ENCODE results near the gene LGALS7B. TPM values are rescaled to one million over a fixed set of nuclear protein-coding genes. Genes with fewer than 3 reads are reported as not detected.

LGALS7B gene
- total and polyA plus RNA-seq, 2 of the 4 experiments (the other 2 are of a cell fraction), result not detected

DNA sequence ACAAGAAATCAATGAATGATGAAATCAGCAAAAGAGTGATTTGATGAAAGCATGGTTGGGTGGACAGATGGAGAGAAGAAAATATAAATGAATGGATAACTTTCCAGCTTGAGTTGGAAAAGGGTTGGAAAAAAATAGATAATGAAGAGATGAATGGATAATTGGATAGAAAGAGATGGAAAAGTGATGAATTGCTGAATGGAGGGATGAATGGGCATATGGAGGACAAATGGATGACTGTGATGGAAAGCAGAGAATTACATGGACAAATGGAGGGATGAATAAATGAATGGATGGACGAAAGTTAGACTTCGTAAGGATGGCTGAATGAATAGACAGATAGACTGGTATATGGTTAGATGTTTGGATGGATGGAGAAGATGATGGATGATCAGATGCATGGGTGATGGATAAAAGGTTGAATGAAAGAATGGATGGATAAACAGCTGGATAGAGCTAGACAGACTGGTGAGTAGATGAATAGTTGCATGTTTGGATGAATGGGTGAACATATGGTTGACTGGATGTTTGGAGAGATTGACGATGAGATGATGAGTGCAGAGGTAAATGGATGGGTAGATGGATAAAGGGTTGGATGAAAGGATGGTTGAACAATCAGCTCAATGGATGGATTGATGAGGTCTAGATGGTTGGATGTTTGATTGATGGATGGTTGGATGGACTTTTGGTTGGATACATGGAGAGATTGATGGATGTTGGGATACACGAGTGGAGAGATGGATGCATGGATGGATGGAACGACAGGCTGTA is 11.8 kb downstream of the LGALS7B start (continued):
- no peak for TF ChIP-seq CHD1 (IDR thresholded peaks at IDR 0.05; ENCODE audit: low read depth, low read length)

DNA sequence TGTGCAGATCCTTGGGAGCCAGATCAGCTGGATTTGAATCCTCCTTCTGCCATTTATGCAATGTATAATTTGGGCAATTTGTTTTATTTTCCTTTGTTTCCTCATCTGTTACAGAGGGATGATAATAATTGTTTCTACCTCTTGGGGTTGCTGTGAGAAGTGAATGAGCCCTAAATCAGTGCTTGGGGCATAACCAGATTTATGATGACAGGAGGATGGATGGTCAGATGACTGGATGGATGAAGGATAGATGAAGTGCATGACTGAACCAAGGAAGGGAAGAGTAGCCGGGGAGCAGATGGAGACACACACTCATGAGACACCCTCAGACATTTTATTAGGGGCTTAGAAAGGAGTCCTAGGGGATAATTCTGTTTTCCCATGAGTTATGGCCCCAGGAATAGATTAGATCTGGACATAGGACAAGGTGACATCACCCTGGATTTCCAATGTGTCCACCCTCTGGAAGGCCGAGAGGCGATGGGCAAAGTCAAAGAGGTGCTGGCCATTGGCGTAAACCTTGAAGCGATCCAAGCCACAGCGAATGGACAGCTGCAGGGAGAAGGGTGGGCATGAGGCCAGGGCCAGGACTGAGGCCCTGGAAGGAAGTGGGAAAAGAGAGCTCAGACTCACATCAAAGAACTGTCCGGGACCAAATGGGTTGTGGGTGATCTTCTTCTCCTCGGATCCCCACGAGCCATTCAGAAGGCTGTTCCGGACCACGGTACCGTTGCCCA is 12.5 kb downstream of the LGALS7B start:
- H3K4ac ChIP-seq (ENCODE audit: low read depth, low read length), result no peak overlapping the region; the same call in 1 of the 2 replicates
- peaks cover 2% of the 10 kb centered on the region; the same call in 1 of the 2 replicates for H3K27me3 ChIP-seq (ENCODE audit: control insufficient read depth, insufficient read depth, low read length)
- in situ Hi-C loops (cut with MboI; ENCODE audit: low sequenced_read_pairs) (no loop called here), intact Hi-C loops (cut with micrococcal nuclease) (no loop called here), dilution Hi-C loops (cut with HindIII; ENCODE audit: low sequenced_read_pairs, unreplicated experiment) (no loop called here)
- H2AK9ac ChIP-seq (replicated peaks; ENCODE audit: low read depth, low read length, poor library complexity), result no peak overlapping the region
- H2BK15ac ChIP-seq (ENCODE audit: low read depth, low read length), result peak overlapping the region; percentile 23; the same call in 1 of the 3 replicates
- no peak overlapping the region for H3K23ac ChIP-seq (ENCODE audit: low read depth, low read length)
- H3K27ac ChIP-seq (ENCODE audit: insufficient read depth, low read length), result no peak overlapping the region
- peak overlapping the region; percentile 9; the same call in 1 of the 2 replicates for H2BK20ac ChIP-seq (ENCODE audit: low read depth, low read length)
- H2BK120ac ChIP-seq (ENCODE audit: low read depth, low read length), result peak overlapping the region; percentile 56; the same call in 1 of the 2 replicates
- ChIA-PET CTCF (no interaction called here), POLR2A (ENCODE audit: unreplicated experiment) (no interaction called here)
- DNase-seq, result no peak
- ATAC-seq (ENCODE audit: low read depth), result no peak
- no peaks in the 10 kb centered on the region for H3K79me1 ChIP-seq (ENCODE audit: low read depth in 1 of 2, low read length in 2 of 2)
- H2AK5ac ChIP-seq (ENCODE audit: low read depth, low read length), result peak overlapping the region; percentile 7; the same call in 1 of the 2 replicates
- H3K36me3 ChIP-seq (ENCODE audit: control insufficient read depth, insufficient read depth, low read length), result no peaks in the 10 kb centered on the region
- WGBS, 2 experiments (ENCODE audit: extremely low coverage in 2 of 2, insufficient read length in 1 of 2), result 82% methylated on average over 7 of the region's 12 CpGs; no CpG with 5 or more reads in 1 of the 2 experiments
- 0 out of 2 replicates have a peak, but pooled peaks cover 2% of the 10 kb centered on the region for H3K4me1 ChIP-seq (ENCODE audit: control insufficient read depth, insufficient read depth, low read length)
- no TSS peak for BruUV-seq (replicated peaks)
- no peak overlapping the region for H3K9ac ChIP-seq (ENCODE audit: low read depth, low read length)
- peaks cover 5% of the 10 kb centered on the region; the same call in 1 of the 2 replicates for H3K9me1 ChIP-seq (ENCODE audit: insufficient read depth, low read length)
- no peak overlapping the region for H3K56ac ChIP-seq (ENCODE audit: extremely low read depth, insufficient read depth, low read length)
- H4K20me1 ChIP-seq (ENCODE audit: insufficient read depth, low read length), result no peaks in the 10 kb centered on the region; the same call in 1 of the 2 replicates
- H4K8ac ChIP-seq (ENCODE audit: low read depth in 2 of 2, low read length in 2 of 2), result no peak overlapping the region
- H4K5ac ChIP-seq (ENCODE audit: low read depth, low read length), result no peak overlapping the region
- H2AFZ ChIP-seq (replicated peaks; ENCODE audit: low read length, poor library complexity), result no peak overlapping the region
- H3K18ac ChIP-seq (ENCODE audit: low read depth, low read length), result no peak overlapping the region
- H4K91ac ChIP-seq (ENCODE audit: insufficient read depth, low read depth, low read length), result peak overlapping the region; percentile 41; the same call in 1 of the 2 replicates
- H3K4me2 ChIP-seq (ENCODE audit: low read depth, low read length), result no peak overlapping the region
- H3K4me3 ChIP-seq (ENCODE audit: insufficient read depth, low read depth, low read length), result no peak overlapping the region
- H3K14ac ChIP-seq (replicated peaks; ENCODE audit: low read depth, low read length), result no peak overlapping the region; the same call in 1 of the 2 replicates
- peak overlapping the region; percentile 10 for H2BK5ac ChIP-seq (ENCODE audit: low read depth, low read length, poor library complexity, severe bottlenecking)
- H3K9me3 ChIP-seq (ENCODE audit: control insufficient read depth, insufficient read depth, low read length), result no peaks in the 10 kb centered on the region
- TF ChIP-seq MXI1 (IDR thresholded peaks at IDR 0.05; ENCODE audit: borderline replicate concordance, low read depth, low read length) (no peak), MAZ (IDR thresholded peaks at IDR 0.05; ENCODE audit: borderline replicate concordance, low read depth, low read length) (no peak), BHLHE40 (IDR thresholded peaks at IDR 0.05; ENCODE audit: low read depth, low read length) (no peak), POLR2A (IDR thresholded peaks at IDR 0.05; ENCODE audit: low read depth, low read length) (no peak), RCOR1 (IDR thresholded peaks at IDR 0.05; ENCODE audit: insufficient replicate concordance, low read length) (no peak), SMC3 (IDR thresholded peaks at IDR 0.05; ENCODE audit: low read depth, low read length) (no peak), FOS (IDR thresholded peaks at IDR 0.05; ENCODE audit: low read depth, low read length) (no peak), CEBPB (IDR thresholded peaks at IDR 0.05; ENCODE audit: low read depth, low read length) (no peak), NFE2L2 (IDR thresholded peaks at IDR 0.05; ENCODE audit: low read depth, low read length) (no peak)
- TF ChIP-seq, protein P1, sequence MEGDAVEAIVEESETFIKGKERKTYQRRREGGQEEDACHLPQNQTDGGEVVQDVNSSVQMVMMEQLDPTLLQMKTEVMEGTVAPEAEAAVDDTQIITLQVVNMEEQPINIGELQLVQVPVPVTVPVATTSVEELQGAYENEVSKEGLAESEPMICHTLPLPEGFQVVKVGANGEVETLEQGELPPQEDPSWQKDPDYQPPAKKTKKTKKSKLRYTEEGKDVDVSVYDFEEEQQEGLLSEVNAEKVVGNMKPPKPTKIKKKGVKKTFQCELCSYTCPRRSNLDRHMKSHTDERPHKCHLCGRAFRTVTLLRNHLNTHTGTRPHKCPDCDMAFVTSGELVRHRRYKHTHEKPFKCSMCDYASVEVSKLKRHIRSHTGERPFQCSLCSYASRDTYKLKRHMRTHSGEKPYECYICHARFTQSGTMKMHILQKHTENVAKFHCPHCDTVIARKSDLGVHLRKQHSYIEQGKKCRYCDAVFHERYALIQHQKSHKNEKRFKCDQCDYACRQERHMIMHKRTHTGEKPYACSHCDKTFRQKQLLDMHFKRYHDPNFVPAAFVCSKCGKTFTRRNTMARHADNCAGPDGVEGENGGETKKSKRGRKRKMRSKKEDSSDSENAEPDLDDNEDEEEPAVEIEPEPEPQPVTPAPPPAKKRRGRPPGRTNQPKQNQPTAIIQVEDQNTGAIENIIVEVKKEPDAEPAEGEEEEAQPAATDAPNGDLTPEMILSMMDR (conservative IDR thresholded peaks at IDR 0.05; ENCODE audit: low read depth, low read length), result no peak
- TF ChIP-seq, protein P2, sequence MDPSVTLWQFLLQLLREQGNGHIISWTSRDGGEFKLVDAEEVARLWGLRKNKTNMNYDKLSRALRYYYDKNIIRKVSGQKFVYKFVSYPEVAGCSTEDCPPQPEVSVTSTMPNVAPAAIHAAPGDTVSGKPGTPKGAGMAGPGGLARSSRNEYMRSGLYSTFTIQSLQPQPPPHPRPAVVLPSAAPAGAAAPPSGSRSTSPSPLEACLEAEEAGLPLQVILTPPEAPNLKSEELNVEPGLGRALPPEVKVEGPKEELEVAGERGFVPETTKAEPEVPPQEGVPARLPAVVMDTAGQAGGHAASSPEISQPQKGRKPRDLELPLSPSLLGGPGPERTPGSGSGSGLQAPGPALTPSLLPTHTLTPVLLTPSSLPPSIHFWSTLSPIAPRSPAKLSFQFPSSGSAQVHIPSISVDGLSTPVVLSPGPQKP (IDR thresholded peaks at IDR 0.05; ENCODE audit: borderline replicate concordance, low read depth, low read length), result no peak
